IMR-90 (cell line): ENCODE data around the gene OSGEP. TPM values are rescaled to one million over a fixed set of nuclear protein-coding genes. Genes with fewer than 3 reads are reported as not detected.

Experiments used
- ATAC-seq: fragments of 200-7000 bp; cut with Tn5 transposase; 2 replicates; pipeline ENCODE4 v1.9.1; 2020; ENCODE audit warnings: low read depth, mild to moderate bottlenecking, moderate library complexity
- BruUV-seq: library from RNA; stranded (reverse); fragments of 400-500 nt; replicated peaks from 2 replicates; lab custom pipeline; 2021; lab: Mats Ljungman, UMichigan
- CTCF ChIA-PET: fragments of 300-600 bp; formaldehyde crosslinking; extraction: SDS; loops from one replicate; lab custom pipeline; 2021; ENCODE audit warnings: antibody characterized with exemption; lab: Yijun Ruan, JAX
- POLR2A ChIA-PET: fragments of 300-600 bp; sonication (Branson Sonifier 250); formaldehyde crosslinking; loops from one replicate; lab custom pipeline; 2022; ENCODE audit warnings: antibody characterized with exemption; ENCODE audit not compliant: unreplicated experiment; lab: Charles Lee
- DNase-seq: peaks from one replicate; pipeline ENCODE4 v3.0.0; 2013
- H2AFZ ChIP-seq: replicated peaks from 2 replicates; pipeline ENCODE3; 2013; ENCODE audit warnings: low read length, mild to moderate bottlenecking; ENCODE audit not compliant: poor library complexity
- H2AK5ac ChIP-seq: 2 replicates; pipeline ENCODE4 v1.6.1; 2013; ENCODE audit warnings: low read depth, low read length, inconsistent platforms
- H2AK9ac ChIP-seq: replicated peaks from 2 replicates; pipeline ENCODE3; 2013; ENCODE audit warnings: mild to moderate bottlenecking, low read depth, low read length, moderate library complexity; ENCODE audit not compliant: poor library complexity
- H2BK120ac ChIP-seq: 2 replicates; pipeline ENCODE4 v1.6.1; 2013; ENCODE audit warnings: low read depth, low read length, inconsistent platforms
- H2BK15ac ChIP-seq: 3 replicates; pipeline ENCODE4 v1.6.1; 2013; ENCODE audit warnings: low read depth, low read length, inconsistent platforms
- H2BK20ac ChIP-seq: 2 replicates; pipeline ENCODE4 v1.6.1; 2013; ENCODE audit warnings: low read depth, mild to moderate bottlenecking, inconsistent platforms, low read length, moderate library complexity
- H2BK5ac ChIP-seq: 2 replicates; pipeline ENCODE4 v1.6.1; 2013; ENCODE audit warnings: mild to moderate bottlenecking, low read depth, low read length, inconsistent platforms; ENCODE audit not compliant: poor library complexity, severe bottlenecking
- H3K14ac ChIP-seq: replicated peaks from 2 replicates; pipeline ENCODE4 v1.6.1; 2013; ENCODE audit warnings: low read depth, low read length, inconsistent platforms
- H3K18ac ChIP-seq: 2 replicates; pipeline ENCODE4 v1.6.1; 2013; ENCODE audit warnings: low read depth, low read length, control low read depth
- H3K23ac ChIP-seq: 2 replicates; pipeline ENCODE4 v1.6.1; 2013; ENCODE audit warnings: low read depth, low read length, inconsistent platforms
- H3K27ac ChIP-seq: 2 replicates; pipeline ENCODE4 v1.5.1; 2013; ENCODE audit warnings: mild to moderate bottlenecking, control low read depth, low read length; ENCODE audit not compliant: insufficient read depth
- H3K27me3 ChIP-seq: 2 replicates; pipeline ENCODE4 v1.6.1; 2013; ENCODE audit warnings: low read length; ENCODE audit not compliant: control insufficient read depth, insufficient read depth
- H3K36me3 ChIP-seq: 2 replicates; pipeline ENCODE4 v1.6.1; 2013; ENCODE audit warnings: low read length, mixed read lengths; ENCODE audit not compliant: control insufficient read depth, insufficient read depth
- H3K4ac ChIP-seq: 2 replicates; pipeline ENCODE4 v1.6.1; 2013; ENCODE audit warnings: low read depth, low read length, inconsistent platforms
- H3K4me1 ChIP-seq: 2 replicates; pipeline ENCODE4 v1.6.1; 2013; ENCODE audit warnings: low read length, mixed read lengths; ENCODE audit not compliant: control insufficient read depth, insufficient read depth
- H3K4me2 ChIP-seq: 2 replicates; pipeline ENCODE4 v1.6.1; 2013; ENCODE audit warnings: low read depth, mild to moderate bottlenecking, control low read depth, low read length, moderate library complexity
- H3K4me3 ChIP-seq: 2 replicates; pipeline ENCODE4 v1.5.1; 2013; ENCODE audit warnings: low read depth, mild to moderate bottlenecking, control low read depth, low read length, moderate library complexity; ENCODE audit not compliant: insufficient read depth
- H3K56ac ChIP-seq: 2 replicates; pipeline ENCODE4 v1.6.1; 2013; ENCODE audit warnings: low read length, inconsistent platforms; ENCODE audit not compliant: insufficient read depth; ENCODE audit errors: extremely low read depth
- H3K79me1 ChIP-seq, 2 experiments: 2 replicates each; pipeline ENCODE4 v1.6.1; 2013; ENCODE audit warnings: low read length in 2 of 2, inconsistent platforms in 1 of 2, low read depth in 1 of 2
- H3K9ac ChIP-seq: 2 replicates; pipeline ENCODE4 v1.6.1; 2013; ENCODE audit warnings: low read depth, low read length, control low read depth
- H3K9me1 ChIP-seq: 2 replicates; pipeline ENCODE4 v1.6.1; 2013; ENCODE audit warnings: low read length, inconsistent platforms; ENCODE audit not compliant: insufficient read depth
- H3K9me3 ChIP-seq: 2 replicates; pipeline ENCODE4 v1.6.1; 2013; ENCODE audit warnings: low read length; ENCODE audit not compliant: control insufficient read depth, insufficient read depth
- H4K20me1 ChIP-seq: 2 replicates; pipeline ENCODE4 v1.6.1; 2013; ENCODE audit warnings: low read length, inconsistent platforms; ENCODE audit not compliant: insufficient read depth
- H4K5ac ChIP-seq: 2 replicates; pipeline ENCODE4 v1.6.1; 2013; ENCODE audit warnings: mild to moderate bottlenecking, low read depth, low read length, control low read depth
- H4K8ac ChIP-seq, 2 experiments: 2 replicates each; pipeline ENCODE4 v1.6.1; 2013; ENCODE audit warnings: low read depth in 2 of 2, low read length in 2 of 2, control low read depth in 1 of 2, inconsistent platforms in 1 of 2
- H4K91ac ChIP-seq: 2 replicates; pipeline ENCODE4 v1.6.1; 2013; ENCODE audit warnings: low read depth, low read length, inconsistent platforms; ENCODE audit not compliant: insufficient read depth
- BHLHE40 ChIP-seq: fragments of 150-350 bp; IDR thresholded peaks from 2 replicates; pipeline ENCODE4 v1.6.1; 2016; ENCODE audit warnings: mild to moderate bottlenecking, low read depth, low read length
- CEBPB ChIP-seq: IDR thresholded peaks from 2 replicates; pipeline ENCODE4 v1.6.1; 2012; ENCODE audit warnings: low read depth, low read length, improper control_type of control experiment
- CTCF ChIP-seq: conservative IDR thresholded peaks from 2 replicates; pipeline ENCODE4 v1.5.1; 2012; ENCODE audit warnings: mild to moderate bottlenecking, low read depth, low read length, improper control_type of control experiment
- FOS ChIP-seq: fragments of 150-350 bp; IDR thresholded peaks from 2 replicates; pipeline ENCODE4 v1.6.1; 2016; ENCODE audit warnings: low read depth, low read length
- MAFK ChIP-seq: IDR thresholded peaks from 2 replicates; pipeline ENCODE4 v1.6.1; 2012; ENCODE audit warnings: low read depth, low read length, improper control_type of control experiment
- MAZ ChIP-seq: IDR thresholded peaks from 2 replicates; pipeline ENCODE4 v1.6.1; 2012; ENCODE audit warnings: low read depth, mild to moderate bottlenecking, low read length, improper control_type of control experiment, moderate library complexity, borderline replicate concordance
- MXI1 ChIP-seq: IDR thresholded peaks from 2 replicates; pipeline ENCODE4 v1.6.1; 2012; ENCODE audit warnings: low read depth, mild to moderate bottlenecking, low read length, moderate library complexity, borderline replicate concordance
- NFE2L2 ChIP-seq: fragments of 150-350 bp; IDR thresholded peaks from 2 replicates; pipeline ENCODE4 v1.6.1; 2016; ENCODE audit warnings: low read depth, mild to moderate bottlenecking, low read length
- RAD21 ChIP-seq: IDR thresholded peaks from 2 replicates; pipeline ENCODE4 v1.6.1; 2012; ENCODE audit warnings: low read length, improper control_type of control experiment
- RFX5 ChIP-seq: IDR thresholded peaks from 2 replicates; pipeline ENCODE4 v1.8.0; 2012; ENCODE audit warnings: low read depth, mild to moderate bottlenecking, low read length, moderate library complexity
- SMC3 ChIP-seq: fragments of 150-350 bp; IDR thresholded peaks from 2 replicates; pipeline ENCODE4 v1.6.1; 2016; ENCODE audit warnings: low read depth, mild to moderate bottlenecking, antibody characterized with exemption, low read length, moderate library complexity
- WGBS, 2 experiments: methylation state at CpG; one replicate each; pipeline versions ENCODE4 v1.1.5 to v1.1.7; 2013; ENCODE audit warnings: missing lambda C conversion rate in 2 of 2; ENCODE audit not compliant: insufficient read length in 1 of 2; ENCODE audit errors: extremely low coverage in 2 of 2; 5-methylcytosine and 5-hydroxymethylcytosine counted together
- dilution Hi-C: fragments of 300-500 bp; cut with HindIII; formaldehyde crosslinking; loops from one replicate; pipeline ENCODE4 v1.14.3; 2018; ENCODE audit warnings: low sequenced_read_pairs; ENCODE audit not compliant: unreplicated experiment
- in situ Hi-C: fragments of 300-500 bp; cut with MboI; formaldehyde crosslinking; loops from 3 replicates; pipeline ENCODE4 v1.14.3; 2019; ENCODE audit warnings: low sequenced_read_pairs, inconsistent platforms, mixed read lengths
- intact Hi-C: fragments of 100-400 bp; cut with micrococcal nuclease; formaldehyde crosslinking; loops from 2 replicates; pipeline ENCODE4 v1.10.0; 2022
- polyA plus RNA-seq, 3 experiments: library from polyadenylated mRNA; depleted of rRNA; stranded (reverse); fragments of >200 nt; gene quantifications; 2 replicates each; pipeline ENCODE4 v1.2.3, GENCODE V29; 2012; ENCODE audit warnings: low replicate concordance in 1 of 3
- total RNA-seq: library from RNA; depleted of rRNA; stranded (reverse); fragments of >200 nt; gene quantifications from 2 replicates; pipeline ENCODE4 v1.2.3, GENCODE V29; 2012
- TF ChIP-seq, protein P1 (sequence below): fragments of 150-350 bp; IDR thresholded peaks from 2 replicates; pipeline ENCODE4 v1.6.1; 2017; ENCODE audit warnings: mild to moderate bottlenecking, antibody characterized with exemption, low read length, low read depth
- TF ChIP-seq, protein P2 (sequence below): fragments of 150-350 bp; IDR thresholded peaks from 2 replicates; pipeline ENCODE4 v1.6.1; 2016; ENCODE audit warnings: low read depth, mild to moderate bottlenecking, low read length, moderate library complexity, borderline replicate concordance

Gene OSGEP
- total and polyA plus RNA-seq, 2 of the 4 experiments (the other 2 are of a cell fraction): 24.7 to 32.4 TPM

DNA sequence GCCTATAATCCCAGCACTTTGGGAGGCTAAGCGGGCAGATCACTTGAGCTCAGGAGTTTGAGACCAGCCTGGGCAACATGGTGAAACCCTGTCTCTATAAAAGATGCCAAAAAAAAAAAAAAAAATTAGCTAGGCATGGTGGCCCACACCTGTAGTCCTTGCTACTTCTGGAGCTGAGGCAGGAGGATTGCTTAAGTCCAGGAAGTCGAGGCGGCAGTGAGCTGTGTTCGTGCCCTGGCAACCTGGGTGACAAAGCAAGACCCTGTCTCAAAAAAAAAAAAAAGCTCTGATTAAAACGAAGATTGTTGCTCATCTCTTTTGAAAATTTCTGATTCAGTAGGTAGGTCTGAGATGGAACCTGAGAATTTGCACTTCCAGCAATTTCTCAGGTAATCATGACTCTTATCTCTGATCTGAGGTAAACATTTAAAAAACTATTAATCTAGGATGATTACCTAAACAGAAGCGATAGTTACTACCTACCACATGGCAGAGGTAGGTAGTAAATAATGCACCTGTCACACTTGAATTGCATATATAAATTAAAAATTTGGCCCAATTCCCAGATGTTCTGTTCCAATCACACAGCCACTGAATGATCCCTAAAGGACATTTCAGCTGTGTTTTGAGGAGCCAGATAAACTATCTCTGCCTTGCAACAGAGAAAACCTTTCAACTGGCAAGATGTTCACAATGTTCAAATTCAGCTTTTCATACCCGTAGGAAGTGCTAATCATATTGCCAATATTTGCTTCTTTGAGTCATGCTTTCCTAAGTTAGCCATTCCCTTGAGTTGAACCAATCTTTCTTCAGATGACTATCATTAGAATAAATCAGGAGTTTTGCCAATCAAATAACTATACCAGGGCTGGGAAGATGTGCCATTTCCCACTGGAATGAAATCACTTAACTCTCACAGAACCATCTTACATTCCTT is 37.1 kb downstream of the OSGEP start:
- in situ Hi-C loops (loop anchor here (10.0 kb wide), 1 partner anchor 267 kb away; the partner anchor contains the start of genes ANG and RNASE4), dilution Hi-C loops (no loop called here), intact Hi-C loops (no loop called here)
- H2BK120ac ChIP-seq: no peak overlapping the region
- no peak overlapping the region for H3K23ac ChIP-seq
- H3K27me3 ChIP-seq: peaks cover 2% of the 10 kb centered on the region; the same call in 1 of the 2 replicates
- ATAC-seq (no peak), DNase-seq (no peak)
- no peak overlapping the region for H3K18ac ChIP-seq
- H2AFZ ChIP-seq: no peak overlapping the region
- no peaks in the 10 kb centered on the region for H3K9me3 ChIP-seq
- H3K4me1 ChIP-seq: peaks cover 5% of the 10 kb centered on the region
- no peak overlapping the region for H3K27ac ChIP-seq
- ChIA-PET POLR2A (interaction anchor here (0.6 kb wide), 1 partner anchor 259 kb away, joined by 3 read pairs; no protein-coding TSS in a partner anchor), CTCF (interaction anchor here (0.8 kb wide), 1 partner anchor 12 kb away, joined by 5 read pairs; no protein-coding TSS in a partner anchor)
- H3K4ac ChIP-seq: no peak overlapping the region
- H2AK9ac ChIP-seq: no peak overlapping the region
- no TSS peak for BruUV-seq
- no CpG with 5 or more reads among the region's 7 CpGs for WGBS, 2 experiments
- H3K79me1 ChIP-seq: peaks cover 0 to under 1% of the 10 kb centered on the region in 2 experiments; a peak in 1 of 4 replicates
- H2BK20ac ChIP-seq: no peak overlapping the region
- no peaks in the 10 kb centered on the region for H4K20me1 ChIP-seq
- H3K4me2 ChIP-seq: no peak overlapping the region
- H4K91ac ChIP-seq: no peak overlapping the region
- no peak overlapping the region for H3K14ac ChIP-seq
- H4K8ac ChIP-seq: no peak overlapping the region
- H3K36me3 ChIP-seq: no peaks in the 10 kb centered on the region
- no peaks in the 10 kb centered on the region for H3K9me1 ChIP-seq
- H3K56ac ChIP-seq: no peak overlapping the region
- H2BK5ac ChIP-seq: no peak overlapping the region
- no peak overlapping the region for H3K4me3 ChIP-seq
- H4K5ac ChIP-seq: no peak overlapping the region
- H2AK5ac ChIP-seq: no peak overlapping the region
- H3K9ac ChIP-seq: no peak overlapping the region
- no peak overlapping the region for H2BK15ac ChIP-seq
- TF ChIP-seq, protein P1, sequence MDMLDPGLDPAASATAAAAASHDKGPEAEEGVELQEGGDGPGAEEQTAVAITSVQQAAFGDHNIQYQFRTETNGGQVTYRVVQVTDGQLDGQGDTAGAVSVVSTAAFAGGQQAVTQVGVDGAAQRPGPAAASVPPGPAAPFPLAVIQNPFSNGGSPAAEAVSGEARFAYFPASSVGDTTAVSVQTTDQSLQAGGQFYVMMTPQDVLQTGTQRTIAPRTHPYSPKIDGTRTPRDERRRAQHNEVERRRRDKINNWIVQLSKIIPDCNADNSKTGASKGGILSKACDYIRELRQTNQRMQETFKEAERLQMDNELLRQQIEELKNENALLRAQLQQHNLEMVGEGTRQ: no peak
- no peak for TF ChIP-seq FOS
- no peak for TF ChIP-seq MAFK
- TF ChIP-seq NFE2L2: no peak
- TF ChIP-seq, protein P2, sequence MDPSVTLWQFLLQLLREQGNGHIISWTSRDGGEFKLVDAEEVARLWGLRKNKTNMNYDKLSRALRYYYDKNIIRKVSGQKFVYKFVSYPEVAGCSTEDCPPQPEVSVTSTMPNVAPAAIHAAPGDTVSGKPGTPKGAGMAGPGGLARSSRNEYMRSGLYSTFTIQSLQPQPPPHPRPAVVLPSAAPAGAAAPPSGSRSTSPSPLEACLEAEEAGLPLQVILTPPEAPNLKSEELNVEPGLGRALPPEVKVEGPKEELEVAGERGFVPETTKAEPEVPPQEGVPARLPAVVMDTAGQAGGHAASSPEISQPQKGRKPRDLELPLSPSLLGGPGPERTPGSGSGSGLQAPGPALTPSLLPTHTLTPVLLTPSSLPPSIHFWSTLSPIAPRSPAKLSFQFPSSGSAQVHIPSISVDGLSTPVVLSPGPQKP: no peak
- TF ChIP-seq RAD21: no peak
- TF ChIP-seq MXI1: no peak
- no peak for TF ChIP-seq RFX5
- TF ChIP-seq CTCF: no peak
- TF ChIP-seq SMC3: no peak
- no peak for TF ChIP-seq CEBPB
- no peak for TF ChIP-seq MAZ
- TF ChIP-seq BHLHE40: no peak
